ENCODE data around the gene GPR3. TPM values are rescaled to one million over a fixed set of nuclear protein-coding genes. Genes with fewer than 3 reads are reported as not detected.

Gene GPR3
- total RNA-seq, 1 experiment from 2014 or later, result 0.98 TPM

GRCh38 chr1:27412502-27412901 lies 20.1 kb downstream of the GPR3 start:
- ChIA-PET CTCF (interaction anchor here (0.7 kb wide), 1 partner anchor 17 kb away, joined by 3 read pairs; no protein-coding TSS in a partner anchor), POLR2A (ENCODE audit: unreplicated experiment) (no interaction called here)
- no peaks in the 10 kb centered on the region for H3K79me2 ChIP-seq (ENCODE audit: low read depth)
- H3K27me3 ChIP-seq (ENCODE audit: insufficient read depth, low read depth), result no peaks in the 10 kb centered on the region
- no peaks in the 10 kb centered on the region; the same call in 1 of the 2 replicates for H4K20me1 ChIP-seq (ENCODE audit: insufficient read depth)
- peaks cover 4% of the 10 kb centered on the region; the same call in 1 of the 2 replicates for H3F3A ChIP-seq (ENCODE audit: insufficient read depth, low read depth)
- no peak overlapping the region for H3K27ac ChIP-seq
- no peaks in the 10 kb centered on the region for H3K4me1 ChIP-seq (replicated peaks; ENCODE audit: insufficient read depth)
- no peaks in the 10 kb centered on the region for H3K9me3 ChIP-seq (ENCODE audit: insufficient read depth, low read depth)
- intact Hi-C loops (cut with micrococcal nuclease; ENCODE audit: unreplicated experiment), result no loop called here
- no peaks in the 10 kb centered on the region for H3K9me2 ChIP-seq (ENCODE audit: insufficient read depth)
- peaks cover 7% of the 10 kb centered on the region for H3K36me3 ChIP-seq (ENCODE audit: low read depth)
- no peak overlapping the region for H3K4me2 ChIP-seq
- TF ChIP-seq, protein P1, sequence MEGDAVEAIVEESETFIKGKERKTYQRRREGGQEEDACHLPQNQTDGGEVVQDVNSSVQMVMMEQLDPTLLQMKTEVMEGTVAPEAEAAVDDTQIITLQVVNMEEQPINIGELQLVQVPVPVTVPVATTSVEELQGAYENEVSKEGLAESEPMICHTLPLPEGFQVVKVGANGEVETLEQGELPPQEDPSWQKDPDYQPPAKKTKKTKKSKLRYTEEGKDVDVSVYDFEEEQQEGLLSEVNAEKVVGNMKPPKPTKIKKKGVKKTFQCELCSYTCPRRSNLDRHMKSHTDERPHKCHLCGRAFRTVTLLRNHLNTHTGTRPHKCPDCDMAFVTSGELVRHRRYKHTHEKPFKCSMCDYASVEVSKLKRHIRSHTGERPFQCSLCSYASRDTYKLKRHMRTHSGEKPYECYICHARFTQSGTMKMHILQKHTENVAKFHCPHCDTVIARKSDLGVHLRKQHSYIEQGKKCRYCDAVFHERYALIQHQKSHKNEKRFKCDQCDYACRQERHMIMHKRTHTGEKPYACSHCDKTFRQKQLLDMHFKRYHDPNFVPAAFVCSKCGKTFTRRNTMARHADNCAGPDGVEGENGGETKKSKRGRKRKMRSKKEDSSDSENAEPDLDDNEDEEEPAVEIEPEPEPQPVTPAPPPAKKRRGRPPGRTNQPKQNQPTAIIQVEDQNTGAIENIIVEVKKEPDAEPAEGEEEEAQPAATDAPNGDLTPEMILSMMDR (conservative IDR thresholded peaks at IDR 0.05), result no peak
- TF ChIP-seq EZH2 (IDR thresholded peaks at IDR 0.05; ENCODE audit: low read depth), result no peak
- no peak overlapping the region for H2AFZ ChIP-seq
- DNase-seq, result no peak
- no peak overlapping the region for H3K4me3 ChIP-seq
- BruUV-seq (replicated peaks), result no TSS peak

- no TSS peak for BruUV-seq (replicated peaks)
- ChIA-PET POLR2A (ENCODE audit: unreplicated experiment) (interaction anchor here (0.6 kb wide), 1 partner anchor 24 kb away, joined by 8 read pairs; no protein-coding TSS in a partner anchor), CTCF (no interaction called here)
- H3K9me3 ChIP-seq (ENCODE audit: insufficient read depth, low read depth), result no peaks in the 10 kb centered on the region
- H3K9me2 ChIP-seq (ENCODE audit: insufficient read depth), result no peaks in the 10 kb centered on the region
- no peaks in the 10 kb centered on the region for H3K27me3 ChIP-seq (ENCODE audit: insufficient read depth, low read depth)
- H4K20me1 ChIP-seq (ENCODE audit: insufficient read depth), result no peaks in the 10 kb centered on the region; the same call in 1 of the 2 replicates
- no peak overlapping the region for H3K27ac ChIP-seq
- peaks cover 7% of the 10 kb centered on the region for H3K36me3 ChIP-seq (ENCODE audit: low read depth)
- H3F3A ChIP-seq (ENCODE audit: insufficient read depth, low read depth), result peaks cover 5% of the 10 kb centered on the region; the same call in 1 of the 2 replicates
- TF ChIP-seq, protein P1 (conservative IDR thresholded peaks at IDR 0.05), result no peak
- no peak for TF ChIP-seq EZH2 (IDR thresholded peaks at IDR 0.05; ENCODE audit: low read depth)
- no peaks in the 10 kb centered on the region for H3K79me2 ChIP-seq (ENCODE audit: low read depth)
- no peak for DNase-seq
- intact Hi-C loops (cut with micrococcal nuclease; ENCODE audit: unreplicated experiment), result no loop called here
- H2AFZ ChIP-seq, result no peak overlapping the region
- H3K4me2 ChIP-seq, result no peak overlapping the region
- H3K4me3 ChIP-seq, result no peak overlapping the region
- no peaks in the 10 kb centered on the region for H3K4me1 ChIP-seq (replicated peaks; ENCODE audit: insufficient read depth)
Observed at GRCh38 chr1:27413004-27413403, 20.6 kb downstream of the GPR3 start.

DNA sequence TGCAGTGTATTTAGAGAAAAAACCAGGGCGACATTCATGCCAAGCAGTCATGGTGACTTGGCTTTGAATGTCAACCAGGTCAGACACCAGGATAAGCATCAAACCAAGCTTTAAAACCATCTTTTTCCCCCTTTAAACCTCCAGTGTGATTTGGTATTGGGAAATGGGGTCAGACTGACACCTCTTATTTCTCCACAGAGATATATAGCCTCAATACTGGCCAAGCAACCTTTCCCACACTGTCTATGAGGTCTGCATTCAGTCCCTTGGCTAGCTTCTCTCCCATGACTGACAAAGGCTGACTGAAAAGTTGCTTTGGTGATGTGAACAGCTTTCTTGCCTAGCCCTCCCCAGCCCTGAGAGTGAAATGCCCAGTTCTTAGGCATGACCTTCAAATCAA lies 21.7 kb downstream of the GPR3 start:
- ChIA-PET POLR2A (ENCODE audit: unreplicated experiment) (no interaction called here), CTCF (no interaction called here)
- BruUV-seq (replicated peaks), result no TSS peak
- no peaks in the 10 kb centered on the region; the same call in 1 of the 2 replicates for H4K20me1 ChIP-seq (ENCODE audit: insufficient read depth)
- H3K36me3 ChIP-seq (ENCODE audit: low read depth), result peaks cover 7% of the 10 kb centered on the region
- TF ChIP-seq EZH2 (IDR thresholded peaks at IDR 0.05; ENCODE audit: low read depth), result no peak
- TF ChIP-seq, protein P1 (conservative IDR thresholded peaks at IDR 0.05), result no peak
- no peaks in the 10 kb centered on the region for H3K9me2 ChIP-seq (ENCODE audit: insufficient read depth)
- DNase-seq, result no peak
- H3K9me3 ChIP-seq (ENCODE audit: insufficient read depth, low read depth), result no peaks in the 10 kb centered on the region
- no peak overlapping the region for H3K4me3 ChIP-seq
- intact Hi-C loops (cut with micrococcal nuclease; ENCODE audit: unreplicated experiment), result no loop called here
- no peak overlapping the region for H2AFZ ChIP-seq
- H3K4me2 ChIP-seq, result no peak overlapping the region
- H3K4me1 ChIP-seq (replicated peaks; ENCODE audit: insufficient read depth), result no peaks in the 10 kb centered on the region
- peaks cover 5% of the 10 kb centered on the region; the same call in 1 of the 2 replicates for H3F3A ChIP-seq (ENCODE audit: insufficient read depth, low read depth)
- H3K79me2 ChIP-seq (ENCODE audit: low read depth), result no peaks in the 10 kb centered on the region
- no peak overlapping the region for H3K27ac ChIP-seq
- H3K27me3 ChIP-seq (ENCODE audit: insufficient read depth, low read depth), result no peaks in the 10 kb centered on the region
